CD4-positive, alpha-beta T cell treated with Interleukin-6 at 100 ng/mL for 8 hours (primary cell): Measurements from ENCODE around the gene CASTOR1.

ENCODE experiments used
- DNase-seq: peaks from one replicate; pipeline ENCODE4 v3.0.0-alpha.2; 2020; ENCODE audit warnings: mixed read lengths, low spot score

Gene CASTOR1

DNA sequence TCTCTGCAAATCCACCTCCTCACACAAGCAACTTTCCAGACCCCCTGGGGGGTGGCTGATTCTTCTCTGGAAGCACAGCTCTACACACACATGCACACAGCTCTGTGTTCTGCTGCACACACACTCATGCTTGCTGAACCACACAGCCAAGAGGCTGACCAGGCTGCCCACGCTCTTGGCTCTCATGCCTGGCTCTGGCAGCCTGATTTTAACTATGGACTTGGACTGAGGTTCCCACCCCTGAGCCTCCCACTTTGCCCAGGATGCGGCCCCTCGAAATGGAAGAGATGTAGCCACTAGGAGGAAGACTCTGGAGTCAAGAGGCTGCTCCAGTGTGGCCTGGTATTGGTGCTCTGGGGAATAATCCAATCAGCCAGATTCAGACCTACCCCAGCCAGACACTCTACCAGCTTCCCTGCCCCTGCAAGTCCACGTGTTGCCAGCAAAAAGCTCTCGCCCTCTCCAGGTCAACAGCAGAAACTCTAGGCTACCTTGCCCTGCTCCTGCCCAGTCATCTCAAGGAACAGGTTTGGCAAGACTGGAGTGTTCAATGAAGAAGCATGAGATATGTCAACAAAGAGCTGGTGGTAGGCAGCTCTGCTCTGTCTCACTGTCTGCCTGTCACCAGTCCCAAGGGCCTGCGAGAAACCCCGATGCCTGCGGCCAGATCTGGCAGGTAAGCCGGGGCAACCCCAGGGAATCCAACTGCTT, 8.8 kb upstream of the CASTOR1 start:
- no peak for DNase-seq

DNA sequence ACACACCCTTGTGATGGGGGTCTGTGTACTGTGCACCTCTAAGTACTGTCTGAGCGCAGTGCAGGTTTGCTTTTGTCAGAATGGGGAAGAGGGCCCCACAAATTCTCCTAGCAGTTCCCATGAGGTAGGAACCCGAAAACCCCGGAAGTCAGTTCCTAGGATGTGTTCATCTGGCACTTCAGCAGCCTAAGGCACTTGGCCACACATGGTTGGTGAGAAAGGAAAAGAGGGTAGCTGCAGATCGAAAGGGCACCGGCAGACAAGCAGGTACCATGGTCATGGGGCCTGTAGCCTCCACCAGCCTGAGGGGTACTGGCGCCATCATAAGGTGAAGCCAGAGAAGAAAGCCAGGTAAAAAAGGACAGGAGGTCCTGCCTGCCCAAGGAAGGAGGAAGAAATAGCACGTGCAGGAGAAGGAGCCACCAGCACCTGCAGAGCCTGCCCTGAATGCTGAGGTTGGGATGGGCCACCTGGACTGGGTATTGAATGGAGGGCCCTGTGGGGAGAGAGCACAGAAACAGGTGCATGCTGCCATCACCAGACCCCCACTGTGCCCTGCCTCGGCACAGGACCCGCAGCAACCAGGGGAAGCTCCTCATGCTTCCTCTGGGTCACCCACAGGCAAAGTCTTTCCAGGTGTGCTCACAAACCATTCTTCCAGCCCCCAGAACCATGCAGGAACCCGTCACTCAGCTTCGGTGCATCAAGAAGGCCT, 8.1 kb upstream of the CASTOR1 start:
- no peak for DNase-seq

DNA sequence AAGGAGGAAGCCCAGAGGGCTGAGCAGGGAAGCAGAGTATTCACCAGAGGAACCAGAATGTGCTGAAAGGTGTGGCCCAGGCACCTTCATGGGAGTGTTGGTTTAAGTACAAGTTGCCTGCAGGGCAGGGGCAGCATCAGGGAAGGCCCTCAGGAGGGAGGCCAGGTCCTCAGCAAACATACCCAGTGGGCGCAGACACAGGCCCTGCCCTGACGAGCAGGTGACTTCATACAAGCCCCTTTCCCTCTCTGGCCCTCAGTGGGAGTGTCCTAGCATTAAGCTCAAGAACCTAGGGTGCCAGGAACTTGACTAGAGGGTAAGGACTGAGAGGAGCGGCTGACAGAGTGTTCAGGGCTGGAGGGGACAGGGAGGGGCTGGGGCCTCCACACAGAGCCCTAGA, 7.5 kb upstream of the CASTOR1 start:
- DNase-seq, result no peak

DNA sequence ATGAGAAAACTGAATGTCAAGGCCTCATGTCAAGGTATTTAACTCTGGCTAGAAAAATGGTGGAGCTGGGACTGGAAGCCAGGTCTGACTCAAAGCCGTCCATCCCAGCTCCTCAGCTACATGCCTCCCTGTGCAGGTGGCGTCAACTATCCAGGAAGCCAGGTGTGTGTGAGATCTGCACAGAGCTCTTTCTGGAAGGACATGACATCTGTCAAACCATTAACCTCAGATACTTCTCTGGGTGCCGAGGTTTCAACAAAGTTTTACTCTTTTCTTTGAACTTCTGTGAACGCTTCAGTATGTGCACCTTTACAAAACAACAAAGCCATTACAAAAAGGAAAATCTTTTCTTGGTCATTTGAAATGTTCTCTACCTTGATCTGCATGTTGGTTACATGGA, 7.0 kb upstream of the CASTOR1 start:
- peak; percentile 24 for DNase-seq

DNA sequence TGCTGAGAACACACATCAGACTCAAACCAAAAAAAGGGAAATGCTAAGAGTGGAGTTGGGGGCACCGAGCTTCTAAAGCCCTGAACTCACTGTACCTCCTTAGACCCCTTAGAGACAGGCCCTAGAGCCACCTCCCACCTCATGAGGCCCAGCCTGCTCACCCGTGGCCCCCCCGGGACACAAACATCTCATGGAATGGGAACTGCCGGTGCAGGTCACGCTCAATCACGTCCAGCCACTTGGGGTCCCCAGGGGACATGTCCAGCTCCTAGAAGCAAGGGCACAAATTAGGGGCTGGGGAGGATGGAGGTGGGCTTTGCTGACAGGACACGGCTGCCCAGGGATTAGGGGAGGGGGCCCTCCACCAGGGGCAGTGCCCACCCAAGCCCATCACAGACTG, 6.3 kb upstream of the CASTOR1 start:
- no peak for DNase-seq

DNA sequence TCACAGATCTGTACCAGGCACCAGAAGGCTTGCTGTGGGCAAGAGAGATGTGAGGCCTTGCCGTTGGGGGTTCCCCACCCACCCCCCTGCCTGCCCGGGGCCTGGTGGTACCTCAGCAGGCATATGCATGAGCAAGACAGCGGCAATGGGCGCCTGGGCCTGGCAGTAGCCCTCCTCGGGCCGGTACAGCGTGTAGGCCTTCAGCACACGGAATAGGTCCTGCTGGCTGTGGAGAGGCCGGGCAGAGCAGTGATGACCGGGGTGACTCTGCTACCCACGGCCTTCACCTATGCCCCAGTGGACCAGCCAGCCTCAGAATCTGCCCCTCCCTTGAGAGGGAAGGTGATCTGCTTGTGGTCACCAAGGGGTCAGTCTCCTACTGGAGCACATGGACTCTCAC, 5.5 kb upstream of the CASTOR1 start:
- no peak for DNase-seq

DNA sequence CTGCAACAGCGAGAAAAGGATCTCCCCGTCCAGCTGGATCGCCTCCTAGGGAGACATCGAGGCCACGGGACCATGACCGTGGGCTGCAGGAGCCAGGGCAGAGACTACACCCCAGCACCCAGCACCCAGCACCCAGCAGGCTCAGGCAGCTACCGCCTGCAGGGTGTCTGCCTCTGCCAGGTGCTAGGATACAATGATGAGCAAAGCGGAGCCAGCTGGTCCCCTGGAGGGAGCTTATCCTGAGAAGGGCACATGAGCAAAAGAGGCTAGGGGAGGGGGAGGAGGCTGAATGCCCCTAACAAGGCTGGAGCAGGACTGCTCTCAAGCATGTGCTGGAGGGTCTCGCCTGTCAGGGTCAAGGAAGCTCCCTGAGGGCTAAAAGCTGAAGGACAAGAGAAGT, 4.8 kb upstream of the CASTOR1 start:
- DNase-seq, result no peak

DNA sequence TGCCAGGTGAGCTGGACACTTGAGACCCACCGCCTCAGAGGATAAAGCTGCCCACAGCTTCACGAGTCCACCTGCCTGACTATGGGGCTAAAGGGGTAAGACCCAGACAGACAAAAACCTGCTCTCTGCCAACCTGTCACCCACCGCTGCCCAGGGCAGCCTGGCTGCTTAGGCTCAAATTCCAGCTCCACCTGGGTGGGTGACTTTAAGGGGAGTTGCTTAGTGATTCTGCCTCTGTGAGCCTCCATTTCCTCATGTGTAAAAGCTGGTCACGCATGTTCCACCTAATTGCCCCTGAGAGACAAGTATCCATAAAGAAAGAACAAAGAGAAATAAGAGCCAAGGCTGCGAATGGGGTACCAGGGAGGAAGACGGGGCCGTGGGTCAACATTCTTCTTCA, 3.7 kb upstream of the CASTOR1 start:
- no peak for DNase-seq

DNA sequence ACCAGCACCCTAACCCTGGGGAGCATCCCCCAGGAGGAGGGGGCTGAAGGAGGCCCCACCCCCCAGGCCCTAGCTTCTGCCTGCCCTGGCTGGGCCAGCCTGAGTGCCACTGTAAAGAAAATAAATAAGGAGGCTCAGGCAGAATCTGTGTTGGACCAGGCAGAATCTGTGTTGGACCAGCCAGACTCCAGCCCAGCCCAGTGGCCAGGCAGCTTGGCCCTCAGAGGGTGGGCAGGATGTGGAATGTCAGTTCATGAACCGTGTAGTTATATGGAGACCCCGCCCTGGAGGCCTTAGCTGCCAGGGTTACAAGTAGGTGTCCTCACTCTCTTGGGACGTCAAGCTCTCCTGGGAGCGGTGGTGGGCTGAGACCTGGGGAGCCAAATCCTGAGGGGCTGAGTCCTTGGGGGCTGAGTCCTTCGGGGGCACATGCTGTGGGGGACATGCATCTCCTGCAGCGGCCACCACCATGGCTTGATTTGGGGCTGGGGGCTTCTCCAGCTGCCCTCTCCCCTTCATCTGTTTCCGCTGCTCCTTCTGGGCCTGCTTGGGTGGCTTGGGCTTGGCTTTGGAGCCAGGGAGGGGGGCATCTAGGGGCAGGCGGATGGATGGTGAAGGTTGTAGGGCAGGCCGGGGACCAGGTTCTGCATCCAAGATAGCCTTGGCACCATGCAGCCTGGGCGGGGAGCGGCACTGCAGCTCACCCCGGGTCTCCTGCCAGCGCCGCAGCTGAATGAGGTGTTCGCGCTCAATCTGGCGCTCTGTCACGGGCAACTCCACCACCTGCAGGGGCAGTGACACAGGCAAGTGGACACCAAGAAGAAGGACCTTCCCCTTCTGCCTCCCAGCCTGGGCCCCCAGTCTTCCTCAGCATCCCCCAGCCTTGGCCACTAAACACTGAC, 3.0 kb upstream of the CASTOR1 start:
- no peak for DNase-seq

DNA sequence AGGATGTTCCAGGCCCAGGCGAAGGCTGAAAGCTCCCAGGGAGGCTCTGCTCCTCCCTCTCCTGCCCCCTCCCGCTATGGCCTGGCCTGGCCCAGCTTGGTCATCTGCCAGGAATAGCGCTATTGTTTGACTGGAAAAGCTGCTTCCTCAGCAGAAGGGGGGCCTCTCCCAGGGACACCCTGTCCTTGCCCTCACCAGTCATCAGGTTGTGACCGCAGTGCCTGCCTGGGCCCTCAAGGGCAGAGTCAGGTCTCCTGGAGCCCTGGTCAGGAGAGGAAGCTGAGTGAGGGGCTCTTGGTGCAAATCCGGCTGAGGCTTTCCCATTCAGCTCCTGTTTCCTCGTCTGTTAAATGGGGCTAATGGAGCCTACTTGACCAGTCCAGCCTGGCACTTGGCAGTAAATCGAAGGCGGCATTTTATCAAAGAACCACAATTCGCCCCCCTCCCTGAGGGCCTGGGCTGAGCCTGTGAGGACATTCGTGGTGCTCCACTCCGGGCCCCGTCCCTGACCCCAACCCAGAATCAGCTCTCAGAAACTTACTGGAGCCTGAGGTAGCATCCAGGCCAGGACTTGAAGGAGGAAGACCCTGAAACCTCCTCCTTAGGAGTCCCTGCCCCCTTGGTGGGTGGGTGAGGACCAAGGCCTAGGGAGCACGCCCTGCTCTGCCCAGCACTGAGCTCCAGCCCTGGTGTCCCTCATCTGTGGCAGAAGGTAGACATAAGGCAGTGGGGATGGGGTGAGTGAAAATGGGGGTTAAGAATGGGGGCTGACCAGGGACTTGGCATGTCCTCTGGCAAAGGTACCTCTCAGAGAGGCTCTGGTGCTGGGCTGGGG, 2.0 kb upstream of the CASTOR1 start:
- no peak for DNase-seq

DNA sequence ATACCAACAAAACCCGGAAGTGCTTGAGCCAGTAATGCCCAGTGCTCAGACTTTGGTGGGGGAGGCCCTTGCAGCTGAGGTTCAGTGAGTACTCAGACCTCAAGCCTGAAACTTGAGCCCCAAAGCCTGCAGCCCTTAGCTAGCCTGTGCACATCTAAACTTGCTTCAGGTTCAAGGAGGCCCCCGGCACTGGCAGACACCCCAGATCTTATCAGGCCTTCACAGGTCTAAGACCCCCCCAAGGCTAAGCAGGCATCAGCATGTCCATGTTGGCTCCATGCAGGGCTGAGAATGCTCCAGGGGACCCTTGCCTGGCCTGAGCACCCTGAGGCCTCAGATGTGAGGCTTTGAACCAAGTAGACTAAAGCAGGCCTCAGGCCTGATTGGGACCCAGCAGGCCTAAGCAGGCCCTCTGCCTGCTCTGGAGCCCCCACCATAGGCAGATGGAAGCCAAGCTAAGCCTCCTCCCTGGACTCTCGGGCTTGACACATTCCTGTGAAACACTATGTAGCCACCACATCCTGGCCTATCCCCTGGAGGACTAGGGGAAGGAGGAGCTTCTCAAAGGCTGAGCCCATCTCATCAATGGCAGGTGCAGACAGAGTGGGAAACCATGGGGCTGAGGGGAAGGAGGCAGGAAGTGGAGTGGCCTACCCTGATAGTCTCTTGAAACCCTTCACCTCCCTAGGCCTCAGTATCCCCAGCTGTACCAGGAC, 1.2 kb upstream of the CASTOR1 start:
- DNase-seq, result no peak

DNA sequence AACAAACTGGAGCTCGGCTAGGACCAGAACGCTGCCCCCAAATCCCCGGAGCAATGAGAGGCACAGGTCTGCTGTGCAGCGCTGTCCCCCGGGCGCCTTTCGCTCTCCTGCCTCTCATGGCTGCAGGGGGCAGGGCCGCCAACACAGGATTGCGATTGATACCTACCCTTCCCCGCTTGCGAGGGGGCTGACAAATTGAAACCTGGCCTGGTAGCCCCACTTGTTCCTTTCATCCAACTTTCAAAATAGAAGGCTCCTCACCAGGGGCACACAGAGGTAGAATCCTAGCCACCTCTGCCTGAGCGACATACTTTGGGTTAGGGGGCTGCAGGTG, 642 bp upstream of the CASTOR1 start:
- DNase-seq, result no peak

DNA sequence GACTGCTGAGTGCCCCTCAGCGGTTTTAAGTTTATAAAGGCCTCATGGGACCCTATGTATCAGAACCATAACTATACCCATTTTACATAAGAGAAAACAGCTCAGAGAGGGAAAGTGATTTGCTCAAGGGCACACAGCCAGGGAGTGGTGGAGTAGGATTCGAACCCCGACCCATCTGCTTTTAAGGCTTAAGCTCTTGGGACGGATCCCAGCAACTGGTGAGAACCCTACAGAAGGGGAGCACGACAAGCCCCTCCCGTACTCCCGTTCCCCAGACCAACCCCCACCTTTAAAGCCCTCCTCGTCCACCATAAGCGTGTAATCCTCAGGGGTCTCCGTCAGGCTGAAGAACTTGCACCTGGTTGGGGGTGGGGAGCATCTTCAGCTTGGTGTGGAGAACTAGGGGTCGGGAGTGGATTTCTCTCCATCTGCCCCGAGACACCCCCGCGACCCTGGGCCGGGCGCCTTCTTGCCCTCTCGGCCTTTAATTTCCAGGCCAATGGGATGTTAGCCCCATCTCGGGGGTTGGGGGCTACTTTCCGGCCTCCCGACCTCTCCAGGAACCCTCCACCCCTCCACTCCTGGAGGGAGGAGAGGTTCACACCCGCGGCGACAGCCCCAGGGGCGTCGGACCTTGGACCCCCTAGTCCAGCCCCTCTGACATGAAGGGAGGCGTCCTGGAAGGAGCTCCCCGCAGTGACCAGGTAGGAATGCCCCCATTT, 725 bp downstream of the CASTOR1 start:
- no peak for DNase-seq

DNA sequence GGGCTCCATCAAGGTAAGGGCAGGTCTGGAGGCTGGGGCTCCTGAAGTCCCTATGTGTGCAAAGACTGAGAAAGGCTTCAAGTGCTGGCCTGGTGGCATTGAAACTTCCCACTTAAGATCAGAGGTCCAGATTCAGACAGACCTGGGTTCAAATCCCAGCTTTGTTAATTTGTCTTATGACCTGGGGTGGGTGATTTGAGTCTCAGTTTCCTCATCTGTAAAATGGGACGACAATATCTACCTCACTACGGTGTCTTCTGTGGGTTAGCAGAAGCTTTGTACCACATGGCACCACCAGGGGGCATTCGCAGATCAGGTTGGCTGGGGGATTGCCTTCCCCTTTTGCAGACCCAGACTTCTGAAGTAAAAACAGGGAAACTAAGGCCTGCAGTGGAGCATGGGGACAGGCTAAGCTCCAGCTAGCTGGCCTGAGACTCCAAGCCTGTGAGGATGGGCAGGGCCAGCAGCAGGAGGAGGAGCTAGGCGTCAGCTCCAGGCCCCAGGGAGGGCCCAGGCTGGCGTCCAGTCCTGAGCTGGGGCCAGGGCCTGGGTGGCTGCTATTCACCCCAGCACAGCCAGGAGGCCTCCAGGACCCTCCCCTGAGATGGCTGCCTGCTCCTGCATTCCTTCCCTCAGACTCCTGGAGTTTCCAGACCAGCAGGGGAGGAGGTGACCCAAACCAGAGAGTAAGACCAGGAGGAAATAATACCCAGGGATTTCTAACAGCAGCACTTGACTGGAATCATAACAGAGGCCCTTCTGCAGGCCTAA, 1.5 kb downstream of the CASTOR1 start:
- peak; percentile 88 for DNase-seq

DNA sequence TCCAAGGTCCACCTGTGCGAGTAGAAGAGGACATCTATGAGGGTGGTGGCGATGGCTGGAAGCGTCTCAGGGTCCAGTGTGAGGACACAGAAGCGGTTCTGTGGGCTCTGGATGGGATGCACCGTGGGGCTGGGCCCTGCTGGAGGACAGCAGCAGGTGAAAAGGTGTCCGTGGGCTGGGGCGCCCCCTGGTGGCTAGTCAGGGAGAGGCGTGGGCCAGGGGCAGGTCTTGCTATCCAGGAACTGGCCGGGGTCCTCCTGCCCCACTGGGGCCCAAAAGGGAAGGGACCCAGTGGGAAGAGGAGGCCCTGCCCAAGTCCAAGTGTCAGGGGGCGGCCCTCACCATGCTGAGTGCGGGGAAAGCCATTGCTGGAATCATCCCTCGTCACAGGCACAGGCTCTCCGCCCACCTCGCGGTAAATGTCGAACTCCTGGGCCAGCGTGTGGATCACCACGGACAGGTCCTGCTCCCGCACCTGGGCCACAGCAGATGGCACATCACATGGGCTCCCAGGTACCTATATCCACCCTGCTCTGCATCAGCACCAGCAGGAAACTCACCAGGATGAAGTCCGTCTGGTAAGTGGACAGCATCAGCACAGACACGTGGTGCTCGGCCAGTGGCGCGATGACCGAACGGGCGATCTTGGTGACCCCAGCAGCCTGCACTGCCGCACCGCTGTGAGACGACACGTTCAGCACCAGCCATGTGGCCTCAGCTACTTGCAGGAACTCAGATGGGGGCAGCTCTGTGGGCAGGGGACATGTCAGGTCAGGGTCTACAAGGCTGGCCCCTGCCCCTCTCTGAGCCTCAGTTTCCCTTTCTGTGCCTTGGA, 2.3 kb downstream of the CASTOR1 start:
- peak; percentile 82 for DNase-seq

DNA sequence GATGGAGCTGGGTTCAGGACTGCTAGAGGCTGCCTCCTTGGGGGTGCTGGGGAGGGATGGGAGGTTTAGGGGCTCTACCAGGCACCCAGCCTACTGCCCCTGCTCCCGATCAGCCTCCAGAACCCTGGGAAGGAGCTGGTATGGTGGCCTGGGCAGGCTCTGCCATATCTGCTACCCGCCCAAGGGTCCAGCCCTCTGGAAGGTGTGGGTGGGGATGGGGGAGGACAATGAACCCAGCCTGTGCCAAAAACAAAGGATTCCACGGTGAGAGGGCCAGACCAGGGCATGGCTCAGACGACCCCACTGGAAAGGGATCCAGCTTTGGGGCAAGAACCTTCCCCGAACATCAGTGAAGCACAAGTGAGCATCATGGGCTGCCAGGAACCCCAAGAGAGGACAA, 3.0 kb downstream of the CASTOR1 start:
- DNase-seq, result no peak

DNA sequence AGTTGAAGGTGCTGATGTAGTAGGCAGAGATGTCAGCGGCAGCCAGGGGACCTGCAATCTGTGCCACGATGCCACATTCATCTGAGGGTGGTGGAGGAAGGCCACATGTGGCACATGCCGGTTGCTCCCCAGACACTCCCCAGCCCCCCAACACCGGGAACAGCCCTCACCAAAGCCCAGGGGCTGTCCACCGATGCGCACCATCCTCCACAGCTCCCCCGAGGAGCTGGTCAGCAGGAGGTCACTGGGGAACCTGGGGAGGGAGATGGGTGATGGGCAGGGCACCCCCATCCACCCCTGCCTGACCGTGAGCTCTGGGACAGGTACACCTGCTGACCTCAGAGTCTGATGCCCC, 3.5 kb downstream of the CASTOR1 start:
- no peak for DNase-seq

DNA sequence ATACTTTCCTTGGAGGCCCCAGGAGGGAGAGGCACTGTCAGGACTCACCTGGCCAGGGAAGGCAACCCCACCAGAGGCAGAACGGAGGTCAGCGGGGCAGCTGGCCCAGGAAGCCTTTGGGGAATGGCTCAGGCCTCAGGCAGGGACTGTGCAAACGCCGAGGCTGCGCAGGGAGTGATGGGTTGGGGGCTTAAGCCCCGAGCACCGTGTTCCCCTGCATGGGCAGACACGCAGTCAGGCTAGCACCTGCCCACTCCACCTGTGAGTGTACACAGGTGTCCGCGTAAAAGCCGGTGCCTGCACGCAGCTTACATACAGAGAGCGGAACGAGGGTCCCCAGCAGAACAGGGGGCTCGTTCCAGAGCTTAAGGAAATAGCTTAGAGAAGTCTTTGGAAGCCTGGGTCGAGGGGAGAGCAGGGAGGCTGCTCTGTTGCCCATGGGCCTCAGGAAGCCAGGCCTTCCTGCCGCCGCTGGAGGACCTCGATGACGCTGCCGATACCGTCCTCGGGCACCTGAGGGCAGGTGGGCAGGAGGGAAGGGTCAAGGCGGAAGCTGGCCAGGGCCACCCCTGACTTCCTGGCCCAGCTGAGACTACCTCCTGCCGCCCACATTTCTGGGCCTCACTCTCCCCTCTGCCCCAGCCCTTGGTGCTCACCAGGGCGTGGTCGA, 4.0 kb downstream of the CASTOR1 start:
- DNase-seq, result no peak

DNA sequence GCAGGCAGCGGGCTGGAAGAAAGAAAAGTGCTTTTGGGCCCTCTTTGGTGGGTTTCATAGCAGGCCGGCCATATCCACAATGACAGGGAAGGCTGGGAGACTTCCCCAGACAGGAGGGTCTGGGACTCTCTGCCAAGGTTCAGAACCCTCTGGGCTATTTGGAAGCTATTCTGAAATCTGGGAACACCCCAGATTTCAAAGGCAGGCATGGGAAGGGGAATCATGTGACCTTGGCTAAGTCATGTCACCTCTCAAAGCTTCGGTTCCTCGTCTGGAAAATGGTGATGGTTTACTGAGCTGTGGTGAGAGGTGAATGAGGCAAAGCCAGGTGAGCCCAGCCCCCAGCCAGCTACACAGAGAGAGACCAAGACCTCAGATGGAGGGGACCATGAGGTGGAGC, 4.6 kb downstream of the CASTOR1 start:
- DNase-seq, result no peak
